Left ventricle myocardium inferior (tissue), 1 donor: ENCODE data around the gene PCBP3. TPM values are rescaled to one million over a fixed set of nuclear protein-coding genes. Genes with fewer than 3 reads are reported as not detected.

Source experiments
- DNase-seq: peaks from one replicate; pipeline ENCODE4 v3.0.0-alpha.2; 2020
- H3K27ac ChIP-seq: fragments of 200-600 bp; replicated peaks from 2 replicates; pipeline ENCODE4 v1.8.0; 2021
- H3K27me3 ChIP-seq: fragments of 200-600 bp; 2 replicates; pipeline ENCODE4 v1.8.0; 2021; ENCODE audit warnings: low read depth
- H3K36me3 ChIP-seq: fragments of 200-600 bp; 2 replicates; pipeline ENCODE4 v1.8.0; 2021
- H3K4me1 ChIP-seq: fragments of 200-600 bp; 2 replicates; pipeline ENCODE4 v1.8.0; 2021
- H3K4me3 ChIP-seq: fragments of 200-600 bp; 2 replicates; pipeline ENCODE4 v1.8.0; 2021; ENCODE audit warnings: mild to moderate bottlenecking, moderate library complexity
- H3K9me3 ChIP-seq: fragments of 200-600 bp; replicated peaks from 2 replicates; pipeline ENCODE4 v1.8.0; 2021
- CTCF ChIP-seq: fragments of 200-600 bp; IDR thresholded peaks from 2 replicates; pipeline ENCODE4 v1.8.0; 2021; ENCODE audit warnings: antibody characterized with exemption, mild to moderate bottlenecking, borderline replicate concordance
- intact Hi-C: fragments of 100-400 bp; cut with micrococcal nuclease; formaldehyde crosslinking; loops from one replicate; pipeline ENCODE4 v1.11.0; 2022
- total RNA-seq: library from RNA; stranded (reverse); fragmentation: NEBNext Ultra II Directional; extraction: Animal tissue kit (Norgen Biotek cat#: 25700); gene quantifications from one replicate; pipeline ENCODE4 v1.2.1, GENCODE V29; 2021
- donor health status: DM: no; HTN: yes; CAD: no; lungs with severe emphysema.

The PCBP3 gene
- total RNA-seq, 1 donor from 2014 or later, result 2.9 TPM

GRCh38 chr21:45750936-45751335 lies 107.4 kb downstream of the PCBP3 start:
- Histone ChIP-seq H3K27me3 (no peaks in the 10 kb centered on the region), H3K9me3 (peaks cover 5% of the 10 kb centered on the region), H3K27ac (no peak overlapping the region), H3K36me3 (no peaks in the 10 kb centered on the region), H3K4me1 (no peaks in the 10 kb centered on the region), H3K4me3 (no peak overlapping the region)
- intact Hi-C loops, result no loop called here
- TF ChIP-seq CTCF, result no peak
- no peak for DNase-seq

GRCh38 chr21:45753445-45753844 lies 109.9 kb downstream of the PCBP3 start:
- intact Hi-C loops, result no loop called here
- no peaks in the 10 kb centered on the region for H3K36me3 ChIP-seq
- H3K9me3 ChIP-seq, result peaks cover 14% of the 10 kb centered on the region
- H3K27me3 ChIP-seq, result no peaks in the 10 kb centered on the region
- H3K27ac ChIP-seq, result no peak overlapping the region
- H3K4me3 ChIP-seq, result no peak overlapping the region
- no peak for TF ChIP-seq CTCF
- no peak for DNase-seq
- no peaks in the 10 kb centered on the region for H3K4me1 ChIP-seq

GRCh38 chr21:45756029-45756428 lies 112.5 kb downstream of the PCBP3 start:
- Histone ChIP-seq H3K4me3 (no peak overlapping the region), H3K27me3 (no peaks in the 10 kb centered on the region), H3K36me3 (no peaks in the 10 kb centered on the region), H3K27ac (no peak overlapping the region), H3K9me3 (peaks cover 21% of the 10 kb centered on the region), H3K4me1 (no peaks in the 10 kb centered on the region)
- DNase-seq, result no peak
- no peak for TF ChIP-seq CTCF
- intact Hi-C loops, result no loop called here

- peaks cover 21% of the 10 kb centered on the region for H3K9me3 ChIP-seq
- TF ChIP-seq CTCF, result no peak
- no peak overlapping the region for H3K4me3 ChIP-seq
- DNase-seq, result no peak
- H3K36me3 ChIP-seq, result no peaks in the 10 kb centered on the region
- H3K4me1 ChIP-seq, result no peaks in the 10 kb centered on the region
- H3K27ac ChIP-seq, result no peak overlapping the region
- no peaks in the 10 kb centered on the region for H3K27me3 ChIP-seq
- intact Hi-C loops, result no loop called here
These were observed 113.1 kb downstream of the PCBP3 start for GRCh38 chr21:45756669-45757068.

- H3K4me3 ChIP-seq, result no peak overlapping the region
- H3K9me3 ChIP-seq, result peaks cover 8% of the 10 kb centered on the region
- intact Hi-C loops, result no loop called here
- no peaks in the 10 kb centered on the region for H3K36me3 ChIP-seq
- H3K27me3 ChIP-seq, result no peaks in the 10 kb centered on the region
- no peak for TF ChIP-seq CTCF
- DNase-seq, result no peak
- no peaks in the 10 kb centered on the region for H3K4me1 ChIP-seq
- no peak overlapping the region for H3K27ac ChIP-seq
These were observed 118.2 kb downstream of the PCBP3 start for GRCh38 chr21:45761704-45762103.

- Histone ChIP-seq H3K36me3 (no peaks in the 10 kb centered on the region), H3K4me3 (no peak overlapping the region), H3K27ac (no peak overlapping the region), H3K4me1 (no peaks in the 10 kb centered on the region), H3K9me3 (peaks cover 7% of the 10 kb centered on the region), H3K27me3 (no peaks in the 10 kb centered on the region)
- DNase-seq, result no peak
- intact Hi-C loops, result no loop called here
- no peak for TF ChIP-seq CTCF
These were observed 119.5 kb downstream of the PCBP3 start for GRCh38 chr21:45763074-45763473.
